IMR-90 (cell line): ENCODE results near the gene OR8B4.

Source experiments
- BHLHE40 ChIP-seq: fragments of 150-350 bp; IDR thresholded peaks from 2 replicates; pipeline ENCODE4 v1.6.1; 2016; ENCODE audit warnings: mild to moderate bottlenecking, low read depth, low read length
- CEBPB ChIP-seq: IDR thresholded peaks from 2 replicates; pipeline ENCODE4 v1.6.1; 2012; ENCODE audit warnings: low read depth, low read length, improper control_type of control experiment
- CHD1 ChIP-seq: IDR thresholded peaks from 2 replicates; pipeline ENCODE4 v1.6.1; 2012; ENCODE audit warnings: low read depth, low read length, improper control_type of control experiment
- FOS ChIP-seq: fragments of 150-350 bp; IDR thresholded peaks from 2 replicates; pipeline ENCODE4 v1.6.1; 2016; ENCODE audit warnings: low read depth, low read length
- MAFK ChIP-seq: IDR thresholded peaks from 2 replicates; pipeline ENCODE4 v1.6.1; 2012; ENCODE audit warnings: low read depth, low read length, improper control_type of control experiment
- MAZ ChIP-seq: IDR thresholded peaks from 2 replicates; pipeline ENCODE4 v1.6.1; 2012; ENCODE audit warnings: low read depth, mild to moderate bottlenecking, low read length, improper control_type of control experiment, moderate library complexity, borderline replicate concordance
- NFE2L2 ChIP-seq: fragments of 150-350 bp; IDR thresholded peaks from 2 replicates; pipeline ENCODE4 v1.6.1; 2016; ENCODE audit warnings: low read depth, mild to moderate bottlenecking, low read length
- POLR2A ChIP-seq: IDR thresholded peaks from 2 replicates; pipeline ENCODE4 v1.6.1; 2012; ENCODE audit warnings: mild to moderate bottlenecking, low read depth, low read length
- RAD21 ChIP-seq: IDR thresholded peaks from 2 replicates; pipeline ENCODE4 v1.6.1; 2012; ENCODE audit warnings: low read length, improper control_type of control experiment
- RCOR1 ChIP-seq: IDR thresholded peaks from 2 replicates; pipeline ENCODE4 v1.6.1; 2012; ENCODE audit warnings: mild to moderate bottlenecking, low read length, improper control_type of control experiment; ENCODE audit not compliant: insufficient replicate concordance
- RFX5 ChIP-seq: IDR thresholded peaks from 2 replicates; pipeline ENCODE4 v1.8.0; 2012; ENCODE audit warnings: low read depth, mild to moderate bottlenecking, low read length, moderate library complexity
- SMC3 ChIP-seq: fragments of 150-350 bp; IDR thresholded peaks from 2 replicates; pipeline ENCODE4 v1.6.1; 2016; ENCODE audit warnings: low read depth, mild to moderate bottlenecking, antibody characterized with exemption, low read length, moderate library complexity
- USF2 ChIP-seq: fragments of 150-350 bp; IDR thresholded peaks from 2 replicates; pipeline ENCODE4 v1.6.1; 2017; ENCODE audit warnings: mild to moderate bottlenecking, antibody characterized with exemption, low read length, low read depth
- TF ChIP-seq, protein P1 (sequence below): conservative IDR thresholded peaks from 2 replicates; pipeline ENCODE4 v1.5.1; 2012; ENCODE audit warnings: mild to moderate bottlenecking, low read depth, low read length, improper control_type of control experiment

DNA sequence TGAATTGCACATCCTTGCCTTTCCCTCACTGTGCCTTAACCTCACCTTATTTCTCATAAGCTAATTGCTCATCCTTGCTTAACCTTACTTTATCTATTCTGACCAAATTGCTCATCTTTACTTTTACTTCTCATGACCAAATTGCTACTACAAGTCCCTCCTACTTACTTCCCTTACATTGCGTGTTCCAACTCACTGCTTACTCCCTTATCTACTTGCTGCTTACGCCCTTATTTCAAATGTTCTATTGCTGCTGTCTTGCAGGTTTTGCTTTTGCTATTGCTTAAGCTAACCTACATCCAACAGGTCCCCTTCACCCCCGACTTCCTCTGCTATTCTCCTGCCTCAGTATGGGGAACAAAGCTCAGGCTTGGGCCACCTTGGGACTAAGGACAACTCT is 48.4 kb downstream of the OR8B4 start:
- TF ChIP-seq, protein P1, sequence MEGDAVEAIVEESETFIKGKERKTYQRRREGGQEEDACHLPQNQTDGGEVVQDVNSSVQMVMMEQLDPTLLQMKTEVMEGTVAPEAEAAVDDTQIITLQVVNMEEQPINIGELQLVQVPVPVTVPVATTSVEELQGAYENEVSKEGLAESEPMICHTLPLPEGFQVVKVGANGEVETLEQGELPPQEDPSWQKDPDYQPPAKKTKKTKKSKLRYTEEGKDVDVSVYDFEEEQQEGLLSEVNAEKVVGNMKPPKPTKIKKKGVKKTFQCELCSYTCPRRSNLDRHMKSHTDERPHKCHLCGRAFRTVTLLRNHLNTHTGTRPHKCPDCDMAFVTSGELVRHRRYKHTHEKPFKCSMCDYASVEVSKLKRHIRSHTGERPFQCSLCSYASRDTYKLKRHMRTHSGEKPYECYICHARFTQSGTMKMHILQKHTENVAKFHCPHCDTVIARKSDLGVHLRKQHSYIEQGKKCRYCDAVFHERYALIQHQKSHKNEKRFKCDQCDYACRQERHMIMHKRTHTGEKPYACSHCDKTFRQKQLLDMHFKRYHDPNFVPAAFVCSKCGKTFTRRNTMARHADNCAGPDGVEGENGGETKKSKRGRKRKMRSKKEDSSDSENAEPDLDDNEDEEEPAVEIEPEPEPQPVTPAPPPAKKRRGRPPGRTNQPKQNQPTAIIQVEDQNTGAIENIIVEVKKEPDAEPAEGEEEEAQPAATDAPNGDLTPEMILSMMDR = no peak
- TF ChIP-seq POLR2A = no peak
- TF ChIP-seq USF2 = no peak
- TF ChIP-seq CEBPB = no peak
- TF ChIP-seq NFE2L2 = no peak
- TF ChIP-seq FOS = no peak
- no peak for TF ChIP-seq SMC3
- TF ChIP-seq BHLHE40 = no peak
- TF ChIP-seq MAZ = no peak
- TF ChIP-seq RAD21 = no peak
- TF ChIP-seq CHD1 = no peak
- TF ChIP-seq MAFK = no peak
- TF ChIP-seq RFX5 = no peak
- TF ChIP-seq RCOR1 = no peak
